T47D (cell line): ENCODE measurements around the gene CAMK2G.
"Not testable (repeated sequence)": the region's sequence is repeated elsewhere in the genome, so short reads cannot be mapped to it uniquely, and the experiment has no call there.

ENCODE experiments used
- DNase-seq, 2 experiments: peaks; one replicate each; pipeline versions ENCODE4 v3.0.0 to v3.0.0-alpha.2; 2011 to 2012; ENCODE audit warnings: low read depth in 1 of 2, low spot score in 1 of 2
- JUND ChIP-seq: IDR thresholded peaks from 2 replicates; pipeline ENCODE4 v1.6.1; 2012; ENCODE audit warnings: low read depth
- in situ Hi-C: cut with HindIII; loops from 2 replicates; pipeline ENCODE4 v1.10.0; 2016; ENCODE audit warnings: low sequenced_read_pairs, low pct_unique_long_range_greater_than_20kb

Gene CAMK2G

GRCh38 chr10:73837072-73837471 lies 37.3 kb downstream of the CAMK2G start:
- in situ Hi-C loops = no loop called here
- no peak for DNase-seq
- no peak for TF ChIP-seq JUND

GRCh38 chr10:73836427-73836980 lies 37.9 kb downstream of the CAMK2G start:
- in situ Hi-C loops = no loop called here
- TF ChIP-seq JUND = no peak
- DNase-seq = no peak

GRCh38 chr10:73829090-73829489 lies 45.3 kb downstream of the CAMK2G start:
- in situ Hi-C loops, DNase-seq: not testable (repeated sequence)

GRCh38 chr10:73828161-73828560 lies 46.2 kb downstream of the CAMK2G start:
- TF ChIP-seq JUND = no peak
- in situ Hi-C loops = no loop called here
- DNase-seq = no peak

- no peak for DNase-seq
- in situ Hi-C loops = no loop called here
- no peak for TF ChIP-seq JUND
Measured at GRCh38 chr10:73827346-73828089, 46.8 kb downstream of the CAMK2G start.

GRCh38 chr10:73824146-73824725 lies 50.1 kb downstream of the CAMK2G start:
- DNase-seq = no peak
- in situ Hi-C loops = no loop called here
- TF ChIP-seq JUND = no peak

GRCh38 chr10:73823391-73823790 lies 51.0 kb downstream of the CAMK2G start:
- no peak for DNase-seq
- in situ Hi-C loops = no loop called here
- no peak for TF ChIP-seq JUND

- TF ChIP-seq JUND = no peak
- DNase-seq = peak; percentile 89 to 92
- in situ Hi-C loops = no loop called here
Measured at GRCh38 chr10:73819513-73820093, 54.8 kb downstream of the CAMK2G start.

GRCh38 chr10:73819081-73819480 lies 55.3 kb downstream of the CAMK2G start:
- no peak for TF ChIP-seq JUND
- in situ Hi-C loops = no loop called here
- no peak for DNase-seq

- no peak for TF ChIP-seq JUND
- in situ Hi-C loops = no loop called here
- peak in 1 of 2 experiments; percentile 24 for DNase-seq
Measured at GRCh38 chr10:73818402-73818801, 56.0 kb downstream of the CAMK2G start.

- no peak for TF ChIP-seq JUND
- DNase-seq = no peak
- in situ Hi-C loops = no loop called here
Measured at GRCh38 chr10:73817826-73818225, 56.5 kb downstream of the CAMK2G start.

GRCh38 chr10:73816917-73817729 lies 57.2 kb downstream of the CAMK2G start:
- no peak for DNase-seq
- no peak for TF ChIP-seq JUND
- in situ Hi-C loops = no loop called here
